ENCODE measurements around the gene ZFAND3.

GRCh38 chr6:38161754-38162492 lies 342.4 kb downstream of the ZFAND3 start:
- TF ChIP-seq, protein P1, sequence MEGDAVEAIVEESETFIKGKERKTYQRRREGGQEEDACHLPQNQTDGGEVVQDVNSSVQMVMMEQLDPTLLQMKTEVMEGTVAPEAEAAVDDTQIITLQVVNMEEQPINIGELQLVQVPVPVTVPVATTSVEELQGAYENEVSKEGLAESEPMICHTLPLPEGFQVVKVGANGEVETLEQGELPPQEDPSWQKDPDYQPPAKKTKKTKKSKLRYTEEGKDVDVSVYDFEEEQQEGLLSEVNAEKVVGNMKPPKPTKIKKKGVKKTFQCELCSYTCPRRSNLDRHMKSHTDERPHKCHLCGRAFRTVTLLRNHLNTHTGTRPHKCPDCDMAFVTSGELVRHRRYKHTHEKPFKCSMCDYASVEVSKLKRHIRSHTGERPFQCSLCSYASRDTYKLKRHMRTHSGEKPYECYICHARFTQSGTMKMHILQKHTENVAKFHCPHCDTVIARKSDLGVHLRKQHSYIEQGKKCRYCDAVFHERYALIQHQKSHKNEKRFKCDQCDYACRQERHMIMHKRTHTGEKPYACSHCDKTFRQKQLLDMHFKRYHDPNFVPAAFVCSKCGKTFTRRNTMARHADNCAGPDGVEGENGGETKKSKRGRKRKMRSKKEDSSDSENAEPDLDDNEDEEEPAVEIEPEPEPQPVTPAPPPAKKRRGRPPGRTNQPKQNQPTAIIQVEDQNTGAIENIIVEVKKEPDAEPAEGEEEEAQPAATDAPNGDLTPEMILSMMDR (IDR thresholded peaks at IDR 0.05) = no peak
- no peak for TF ChIP-seq POLR2A (IDR thresholded peaks at IDR 0.05)

Measured in Peyer's patch (tissue), 4 donors.